GM19372 (cell line): Measurements from ENCODE around the gene MYO1F.
"Not testable (repeated sequence)": the region's sequence is repeated elsewhere in the genome, so short reads cannot be mapped to it uniquely, and the experiment has no call there.

Experiments
- ATAC-seq: cut with Tn5 transposase; IDR thresholded peaks from one replicate; pipeline ENCODE4 v1.9.1; 2021; ENCODE audit warnings: mild to moderate bottlenecking, low read depth, moderate library complexity; ENCODE audit not compliant: unreplicated experiment

MYO1F gene

GRCh38 chr19:8577247-8577646 lies at the start of gene MYO1F:
MYO1F (minus strand) TSS chr19:8577442; CDS start chr19:8577309, 133 bp downstream.
- no peak for ATAC-seq

GRCh38 chr19:8626842-8627241 lies 49.6 kb upstream of the MYO1F start:
- no peak for ATAC-seq

GRCh38 chr19:8622886-8623285 lies 45.6 kb upstream of the MYO1F start:
- ATAC-seq, result not testable (repeated sequence)

GRCh38 chr19:8618751-8619150 lies 41.5 kb upstream of the MYO1F start:
- no peak for ATAC-seq

GRCh38 chr19:8617984-8618383 lies 40.7 kb upstream of the MYO1F start:
- ATAC-seq, result no peak

GRCh38 chr19:8617325-8617724 lies 40.1 kb upstream of the MYO1F start:
- not testable (repeated sequence) for ATAC-seq

- no peak for ATAC-seq
Measured at GRCh38 chr19:8616861-8617260, 39.6 kb upstream of the MYO1F start.

GRCh38 chr19:8615813-8616596 lies 38.8 kb upstream of the MYO1F start:
- ATAC-seq, result no peak

GRCh38 chr19:8615024-8615423 lies 37.8 kb upstream of the MYO1F start:
- ATAC-seq, result no peak

- no peak for ATAC-seq
Measured at GRCh38 chr19:8614455-8614854, 37.2 kb upstream of the MYO1F start.

- ATAC-seq, result no peak
Measured at GRCh38 chr19:8612807-8613171, 35.5 kb upstream of the MYO1F start.

- ATAC-seq, result no peak
Measured at GRCh38 chr19:8611877-8612806, 34.9 kb upstream of the MYO1F start.

- no peak for ATAC-seq
Measured at GRCh38 chr19:8611391-8611876, 34.2 kb upstream of the MYO1F start.

- ATAC-seq, result no peak
Measured at GRCh38 chr19:8610936-8611300, 33.7 kb upstream of the MYO1F start.

GRCh38 chr19:8610041-8610935 lies 33.0 kb upstream of the MYO1F start, which contains the start of gene ADAMTS10:
ADAMTS10 (minus strand) TSS chr19:8610715; CDS start chr19:8605710, 5,005 bp downstream.
- no peak for ATAC-seq

GRCh38 chr19:8609279-8610040 lies 32.2 kb upstream of the MYO1F start:
- no peak for ATAC-seq

GRCh38 chr19:8608941-8609278 lies 31.7 kb upstream of the MYO1F start:
- no peak for ATAC-seq

GRCh38 chr19:8607386-8607785 lies 30.1 kb upstream of the MYO1F start:
- ATAC-seq, result no peak

- ATAC-seq, result no peak
Measured at GRCh38 chr19:8605514-8605913, 28.3 kb upstream of the MYO1F start.

GRCh38 chr19:8601796-8602195 lies 24.6 kb upstream of the MYO1F start:
- ATAC-seq, result no peak
